ENCODE data around the gene ZBTB11.
A peak's percentile ranks its signal among the peaks of the same experiment; 100 is the strongest.

The ZBTB11 gene

GRCh38 chr3:101677436-101678286, 729 bp upstream of the ZBTB11 start:
- Mint-ChIP-seq H3K4me3 (peak overlapping the region; percentile 91 to 95 (median 94)), H3K9me3 (no peaks in the 10 kb centered on the region), H3K4me1 (peaks cover 18% of the 10 kb centered on the region), H3K27me3 (ENCODE audit: low read depth) (no peaks in the 10 kb centered on the region), H3K27ac (peak overlapping the region; percentile 88 to 97 (median 93)), H3K36me3 (ENCODE audit: low read depth) (peaks cover 31% of the 10 kb centered on the region)
- TF ChIP-seq CTCF (IDR thresholded peaks at IDR 0.05; ENCODE audit: unreplicated experiment in 3 of 3), result peak in 1 of 3 experiments; percentile 2

DNA sequence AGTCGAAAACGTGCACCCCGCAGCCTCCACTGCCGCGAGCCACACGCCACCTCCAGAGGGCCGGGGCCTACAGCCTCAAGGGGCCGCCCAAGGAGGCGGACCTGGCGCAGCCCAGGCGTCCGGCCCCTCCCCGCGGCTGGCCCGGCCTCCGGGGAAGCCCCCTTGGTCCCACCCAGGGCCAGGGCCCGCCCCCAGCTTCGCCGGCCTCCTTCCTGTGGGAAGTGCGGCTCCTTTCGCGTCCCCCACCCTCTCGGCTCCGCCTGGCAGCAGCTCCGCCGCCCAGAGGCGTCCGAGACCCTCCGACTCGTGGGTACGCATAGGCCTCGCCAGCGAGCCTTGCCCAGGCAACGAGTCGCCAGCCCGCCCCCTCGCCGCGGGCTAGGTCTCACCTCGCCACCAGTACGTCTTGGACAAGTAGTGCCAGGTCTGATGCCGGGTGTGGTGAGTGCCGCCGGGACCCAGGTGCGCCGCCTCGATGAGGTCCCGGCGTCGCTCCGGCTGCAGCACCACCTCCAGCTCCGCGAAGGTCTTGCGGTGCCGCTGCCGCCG, 642 bp downstream of the ZBTB11 start:
- peak overlapping the region; percentile 88 to 97 (median 93) for H3K27ac Mint-ChIP-seq
- H3K9me3 Mint-ChIP-seq, result no peaks in the 10 kb centered on the region
- H3K27me3 Mint-ChIP-seq (ENCODE audit: low read depth), result no peaks in the 10 kb centered on the region
- H3K36me3 Mint-ChIP-seq (ENCODE audit: low read depth), result peaks cover 25% of the 10 kb centered on the region
- TF ChIP-seq CTCF (IDR thresholded peaks at IDR 0.05; ENCODE audit: unreplicated experiment in 3 of 3), result peak in 1 of 3 experiments; percentile 20
- peak overlapping the region; percentile 91 to 95 (median 94) for H3K4me3 Mint-ChIP-seq
- peaks cover 18% of the 10 kb centered on the region for H3K4me1 Mint-ChIP-seq

- Mint-ChIP-seq H3K4me1 (peaks cover 18% of the 10 kb centered on the region), H3K27me3 (ENCODE audit: low read depth) (no peaks in the 10 kb centered on the region)
Observed at GRCh38 chr3:101675709-101676215, 1.2 kb downstream of the ZBTB11 start.

GRCh38 chr3:101674518-101674917, 2.4 kb downstream of the ZBTB11 start:
- Mint-ChIP-seq H3K36me3 (ENCODE audit: low read depth) (peaks cover 14% of the 10 kb centered on the region), H3K4me3 (peak overlapping the region; percentile 91 to 95 (median 94)), H3K27me3 (ENCODE audit: low read depth) (no peaks in the 10 kb centered on the region), H3K9me3 (no peaks in the 10 kb centered on the region), H3K4me1 (peaks cover 18% of the 10 kb centered on the region), H3K27ac (peak overlapping the region in 1 of 3 experiments; percentile 35)
- no peak for TF ChIP-seq CTCF (IDR thresholded peaks at IDR 0.05; ENCODE audit: unreplicated experiment in 3 of 3)

More at GRCh38 chr3:101675709-101676215, 1.2 kb downstream of the ZBTB11 start:
- Mint-ChIP-seq H3K4me3 (peak overlapping the region; percentile 91 to 95 (median 94)), H3K9me3 (no peaks in the 10 kb centered on the region), H3K27ac (peak overlapping the region; percentile 88 to 97 (median 93)), H3K36me3 (ENCODE audit: low read depth) (peaks cover 24% of the 10 kb centered on the region)
- TF ChIP-seq CTCF (IDR thresholded peaks at IDR 0.05; ENCODE audit: unreplicated experiment in 3 of 3), result no peak

DNA sequence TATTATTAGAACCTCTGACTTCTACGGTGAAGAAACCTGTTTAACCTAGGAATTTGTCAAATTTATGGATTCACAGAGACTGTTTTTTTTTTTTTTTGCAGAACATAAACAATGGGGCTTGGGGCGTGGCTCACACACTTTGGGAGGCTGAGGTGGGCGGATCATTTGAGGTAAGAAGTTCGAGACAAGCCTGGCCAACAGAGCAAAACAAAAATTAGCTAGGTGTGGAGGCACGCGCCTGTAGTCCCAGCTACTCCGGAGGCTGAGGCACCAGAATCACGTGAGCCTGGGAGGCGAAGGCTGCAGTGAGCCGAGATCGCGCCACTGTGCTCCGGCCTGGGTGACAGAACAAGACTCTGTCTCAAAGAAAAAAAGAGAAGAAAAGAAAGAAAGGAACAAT, 3.0 kb downstream of the ZBTB11 start:
- Mint-ChIP-seq H3K27ac (no peak overlapping the region), H3K4me1 (peaks cover 18% of the 10 kb centered on the region), H3K27me3 (ENCODE audit: low read depth) (no peaks in the 10 kb centered on the region), H3K9me3 (no peaks in the 10 kb centered on the region), H3K4me3 (peak overlapping the region; percentile 72 to 76 (median 73)), H3K36me3 (ENCODE audit: low read depth) (peaks cover 13% of the 10 kb centered on the region)
- TF ChIP-seq CTCF (IDR thresholded peaks at IDR 0.05; ENCODE audit: unreplicated experiment in 3 of 3), result no peak

Measured in nephron (organoid).